ENCODE measurements around the gene C3. TPM values are rescaled to one million over a fixed set of nuclear protein-coding genes. Genes with fewer than 3 reads are reported as not detected.
A peak's percentile ranks its signal among the peaks of the same experiment; 100 is the strongest.

C3 gene
- total and polyA plus RNA-seq, 2 experiments from 2014 or later, result 556 to 563 TPM

- TF ChIP-seq EZH2phosphoT487 (IDR thresholded peaks at IDR 0.05; ENCODE audit: low read depth, severe bottlenecking, unreplicated experiment) (no peak), EZH2 (IDR thresholded peaks at IDR 0.05; ENCODE audit: borderline replicate concordance) (no peak), CTCF (IDR thresholded peaks at IDR 0.05; ENCODE audit: poor library complexity) (no peak)
- no peak overlapping the region for H3K4me2 ChIP-seq
- no peak overlapping the region for H3K4me3 ChIP-seq
- no peak overlapping the region for H2AFZ ChIP-seq
- no peak for DNase-seq (ENCODE audit: low spot score)
- H3K27ac ChIP-seq, result no peak overlapping the region
- WGBS (ENCODE audit: low lambda C conversion rate, missing lambda C conversion rate), result 70% methylated on average over 8 of the region's 8 CpGs
- no peaks in the 10 kb centered on the region for H3K9me3 ChIP-seq (ENCODE audit: low read depth)
- no peaks in the 10 kb centered on the region for H3K27me3 ChIP-seq
- H3K4me1 ChIP-seq (ENCODE audit: insufficient read depth), result peaks cover 11% of the 10 kb centered on the region
- no peaks in the 10 kb centered on the region for H4K20me1 ChIP-seq (ENCODE audit: insufficient read depth, poor library complexity, severe bottlenecking)
- H3K79me2 ChIP-seq, result no peaks in the 10 kb centered on the region
- no peaks in the 10 kb centered on the region for H3K36me3 ChIP-seq (replicated peaks; ENCODE audit: insufficient read depth, low read depth)
- no peaks in the 10 kb centered on the region for H3K9me2 ChIP-seq (replicated peaks; ENCODE audit: insufficient read depth)
Measured at GRCh38 chr19:6728346-6728745, 7.9 kb upstream of the C3 start.

- no peak overlapping the region for H3K4me3 ChIP-seq
- H3K4me2 ChIP-seq, result peak overlapping the region; percentile 15
- no peaks in the 10 kb centered on the region for H4K20me1 ChIP-seq (ENCODE audit: insufficient read depth, poor library complexity, severe bottlenecking)
- no peaks in the 10 kb centered on the region for H3K36me3 ChIP-seq (replicated peaks; ENCODE audit: insufficient read depth, low read depth)
- H3K27ac ChIP-seq, result peak overlapping the region; percentile 43
- TF ChIP-seq CTCF (IDR thresholded peaks at IDR 0.05; ENCODE audit: poor library complexity), result no peak
- TF ChIP-seq EZH2phosphoT487 (IDR thresholded peaks at IDR 0.05; ENCODE audit: low read depth, severe bottlenecking, unreplicated experiment), result no peak
- TF ChIP-seq EZH2 (IDR thresholded peaks at IDR 0.05; ENCODE audit: borderline replicate concordance), result no peak
- no peak overlapping the region for H2AFZ ChIP-seq
- DNase-seq (ENCODE audit: low spot score), result no peak
- 88% methylated on average over 16 of the region's 16 CpGs for WGBS (ENCODE audit: low lambda C conversion rate, missing lambda C conversion rate)
- H3K27me3 ChIP-seq, result no peaks in the 10 kb centered on the region
- no peaks in the 10 kb centered on the region for H3K9me2 ChIP-seq (replicated peaks; ENCODE audit: insufficient read depth)
- H3K9me3 ChIP-seq (ENCODE audit: low read depth), result no peaks in the 10 kb centered on the region
- H3K4me1 ChIP-seq (ENCODE audit: insufficient read depth), result peaks cover 25% of the 10 kb centered on the region
- no peaks in the 10 kb centered on the region for H3K79me2 ChIP-seq
Measured at GRCh38 chr19:6725513-6726231, 5.2 kb upstream of the C3 start.

- no peak for DNase-seq (ENCODE audit: low spot score)
Measured at GRCh38 chr19:6724631-6725492, 4.4 kb upstream of the C3 start.

More at GRCh38 chr19:6724631-6725492, 4.4 kb upstream of the C3 start:
- Histone ChIP-seq H4K20me1 (ENCODE audit: insufficient read depth, poor library complexity, severe bottlenecking) (no peaks in the 10 kb centered on the region), H3K4me1 (ENCODE audit: insufficient read depth) (peaks cover 25% of the 10 kb centered on the region), H3K9me3 (ENCODE audit: low read depth) (no peaks in the 10 kb centered on the region), H3K4me2 (peak overlapping the region; percentile 15), H3K4me3 (no peak overlapping the region), H3K27me3 (no peaks in the 10 kb centered on the region), H3K79me2 (no peaks in the 10 kb centered on the region), H3K9me2 (replicated peaks; ENCODE audit: insufficient read depth) (no peaks in the 10 kb centered on the region), H3K36me3 (replicated peaks; ENCODE audit: insufficient read depth, low read depth) (no peaks in the 10 kb centered on the region), H2AFZ (no peak overlapping the region), H3K27ac (peak overlapping the region; percentile 43)
- TF ChIP-seq CTCF (IDR thresholded peaks at IDR 0.05; ENCODE audit: poor library complexity), result no peak
- no peak for TF ChIP-seq EZH2 (IDR thresholded peaks at IDR 0.05; ENCODE audit: borderline replicate concordance)
- no peak for TF ChIP-seq EZH2phosphoT487 (IDR thresholded peaks at IDR 0.05; ENCODE audit: low read depth, severe bottlenecking, unreplicated experiment)
- WGBS (ENCODE audit: low lambda C conversion rate, missing lambda C conversion rate), result 90% methylated on average over 15 of the region's 15 CpGs

Data from hepatocyte (in vitro differentiated cells).